K562 (cell line): Measurements from ENCODE around the gene HPRT1. TPM values are rescaled to one million over a fixed set of nuclear protein-coding genes. Genes with fewer than 3 reads are reported as not detected.

Source experiments
- BMI1 ChIP-seq: fragments of 150-350 bp; IDR thresholded peaks from 2 replicates; pipeline ENCODE4 v1.6.1; 2014; ENCODE audit warnings: low read length
- CBFB ChIP-seq: sonication (generic); formaldehyde crosslinking; IDR thresholded peaks from 2 replicates; pipeline ENCODE4 v1.4.0; 2020; ENCODE audit warnings: mild to moderate bottlenecking, missing genetic modification reagents
- CREM ChIP-seq: IDR thresholded peaks from 2 replicates; pipeline ENCODE4 v1.6.1; 2014; ENCODE audit warnings: antibody characterized with exemption, low read depth
- SOX6 ChIP-seq: fragments of 450-650 bp; IDR thresholded peaks from 2 replicates; pipeline ENCODE4 v1.6.1; 2014; ENCODE audit warnings: mild to moderate bottlenecking
- polyA plus RNA-seq, 8 experiments: library from polyadenylated mRNA; depleted of rRNA in 4 of 8; stranded (reverse) in 5 of 8; unstranded in 3 of 8; fragments of >200 nt; fragmentation: Nextera tagmentation in 2 of 8; fragmentation: Illumina TruSeq in 1 of 8; extraction: Ambion mirVana in 2 of 8; extraction: Trizol in 1 of 8; gene quantifications; 2 replicates each; pipeline versions ENCODE4 v1.2.1 to v1.2.3, GENCODE V29; 2011 to 2014; ENCODE audit warnings: inconsistent platforms in 1 of 8, missing spikeins in 1 of 8
- total RNA-seq, 7 experiments: library from RNA; depleted of rRNA in 6 of 7; stranded (reverse); fragments of >200 nt in 6 of 7; fragmentation: Illumina TruSeq in 2 of 7; extraction: Trizol in 2 of 7; gene quantifications; 2 replicates each; pipeline versions ENCODE4 v1.2.1 to v1.2.3, GENCODE V29; 2011 to 2021; ENCODE audit warnings: low replicate concordance in 1 of 7
- TF ChIP-seq, protein P1 (sequence below): sonication (generic); formaldehyde crosslinking; IDR thresholded peaks from 2 replicates; pipeline ENCODE4 v1.8.0; 2022; ENCODE audit warnings: mild to moderate bottlenecking, missing genetic modification reagents
- TF ChIP-seq, protein P2 (sequence below): fragments of 250-450 bp; sonication (Bioruptor Pico); IDR thresholded peaks from 2 replicates; pipeline ENCODE4 v1.4.0; 2020

The HPRT1 gene
- total and polyA plus RNA-seq, 9 of the 15 experiments (the other 6 are each of a cell fraction or from before 2014, with no cell fraction given), result 24.4 to 158 (median 104) TPM

DNA sequence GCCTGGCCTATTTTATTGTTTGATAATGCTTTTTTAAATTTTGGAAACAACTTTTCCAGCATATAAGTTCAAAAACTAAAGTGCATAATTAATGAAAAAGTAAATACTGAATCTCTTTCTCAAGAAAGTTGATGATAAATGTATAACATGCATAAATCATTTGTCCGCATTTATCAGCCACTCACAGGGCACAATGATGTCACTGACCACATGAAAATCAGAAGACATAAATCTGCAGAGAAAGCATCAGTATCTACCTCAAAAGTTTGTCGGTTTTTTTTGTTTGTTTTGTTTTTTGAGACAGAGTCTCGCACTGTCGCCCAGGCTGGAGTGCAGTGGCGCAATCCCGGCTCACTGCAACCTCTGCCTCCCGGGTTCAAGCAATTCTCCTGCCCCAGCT lies 5.5 kb upstream of the HPRT1 start (continued):
- TF ChIP-seq, protein P1, sequence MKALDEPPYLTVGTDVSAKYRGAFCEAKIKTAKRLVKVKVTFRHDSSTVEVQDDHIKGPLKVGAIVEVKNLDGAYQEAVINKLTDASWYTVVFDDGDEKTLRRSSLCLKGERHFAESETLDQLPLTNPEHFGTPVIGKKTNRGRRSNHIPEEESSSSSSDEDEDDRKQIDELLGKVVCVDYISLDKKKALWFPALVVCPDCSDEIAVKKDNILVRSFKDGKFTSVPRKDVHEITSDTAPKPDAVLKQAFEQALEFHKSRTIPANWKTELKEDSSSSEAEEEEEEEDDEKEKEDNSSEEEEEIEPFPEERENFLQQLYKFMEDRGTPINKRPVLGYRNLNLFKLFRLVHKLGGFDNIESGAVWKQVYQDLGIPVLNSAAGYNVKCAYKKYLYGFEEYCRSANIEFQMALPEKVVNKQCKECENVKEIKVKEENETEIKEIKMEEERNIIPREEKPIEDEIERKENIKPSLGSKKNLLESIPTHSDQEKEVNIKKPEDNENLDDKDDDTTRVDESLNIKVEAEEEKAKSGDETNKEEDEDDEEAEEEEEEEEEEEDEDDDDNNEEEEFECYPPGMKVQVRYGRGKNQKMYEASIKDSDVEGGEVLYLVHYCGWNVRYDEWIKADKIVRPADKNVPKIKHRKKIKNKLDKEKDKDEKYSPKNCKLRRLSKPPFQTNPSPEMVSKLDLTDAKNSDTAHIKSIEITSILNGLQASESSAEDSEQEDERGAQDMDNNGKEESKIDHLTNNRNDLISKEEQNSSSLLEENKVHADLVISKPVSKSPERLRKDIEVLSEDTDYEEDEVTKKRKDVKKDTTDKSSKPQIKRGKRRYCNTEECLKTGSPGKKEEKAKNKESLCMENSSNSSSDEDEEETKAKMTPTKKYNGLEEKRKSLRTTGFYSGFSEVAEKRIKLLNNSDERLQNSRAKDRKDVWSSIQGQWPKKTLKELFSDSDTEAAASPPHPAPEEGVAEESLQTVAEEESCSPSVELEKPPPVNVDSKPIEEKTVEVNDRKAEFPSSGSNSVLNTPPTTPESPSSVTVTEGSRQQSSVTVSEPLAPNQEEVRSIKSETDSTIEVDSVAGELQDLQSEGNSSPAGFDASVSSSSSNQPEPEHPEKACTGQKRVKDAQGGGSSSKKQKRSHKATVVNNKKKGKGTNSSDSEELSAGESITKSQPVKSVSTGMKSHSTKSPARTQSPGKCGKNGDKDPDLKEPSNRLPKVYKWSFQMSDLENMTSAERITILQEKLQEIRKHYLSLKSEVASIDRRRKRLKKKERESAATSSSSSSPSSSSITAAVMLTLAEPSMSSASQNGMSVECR (CRISPR knock-in tag), result no peak
- 0 out of 2 replicates have a peak, but pooled peaks have one; percentile 60 for TF ChIP-seq CREM
- TF ChIP-seq, protein P2, sequence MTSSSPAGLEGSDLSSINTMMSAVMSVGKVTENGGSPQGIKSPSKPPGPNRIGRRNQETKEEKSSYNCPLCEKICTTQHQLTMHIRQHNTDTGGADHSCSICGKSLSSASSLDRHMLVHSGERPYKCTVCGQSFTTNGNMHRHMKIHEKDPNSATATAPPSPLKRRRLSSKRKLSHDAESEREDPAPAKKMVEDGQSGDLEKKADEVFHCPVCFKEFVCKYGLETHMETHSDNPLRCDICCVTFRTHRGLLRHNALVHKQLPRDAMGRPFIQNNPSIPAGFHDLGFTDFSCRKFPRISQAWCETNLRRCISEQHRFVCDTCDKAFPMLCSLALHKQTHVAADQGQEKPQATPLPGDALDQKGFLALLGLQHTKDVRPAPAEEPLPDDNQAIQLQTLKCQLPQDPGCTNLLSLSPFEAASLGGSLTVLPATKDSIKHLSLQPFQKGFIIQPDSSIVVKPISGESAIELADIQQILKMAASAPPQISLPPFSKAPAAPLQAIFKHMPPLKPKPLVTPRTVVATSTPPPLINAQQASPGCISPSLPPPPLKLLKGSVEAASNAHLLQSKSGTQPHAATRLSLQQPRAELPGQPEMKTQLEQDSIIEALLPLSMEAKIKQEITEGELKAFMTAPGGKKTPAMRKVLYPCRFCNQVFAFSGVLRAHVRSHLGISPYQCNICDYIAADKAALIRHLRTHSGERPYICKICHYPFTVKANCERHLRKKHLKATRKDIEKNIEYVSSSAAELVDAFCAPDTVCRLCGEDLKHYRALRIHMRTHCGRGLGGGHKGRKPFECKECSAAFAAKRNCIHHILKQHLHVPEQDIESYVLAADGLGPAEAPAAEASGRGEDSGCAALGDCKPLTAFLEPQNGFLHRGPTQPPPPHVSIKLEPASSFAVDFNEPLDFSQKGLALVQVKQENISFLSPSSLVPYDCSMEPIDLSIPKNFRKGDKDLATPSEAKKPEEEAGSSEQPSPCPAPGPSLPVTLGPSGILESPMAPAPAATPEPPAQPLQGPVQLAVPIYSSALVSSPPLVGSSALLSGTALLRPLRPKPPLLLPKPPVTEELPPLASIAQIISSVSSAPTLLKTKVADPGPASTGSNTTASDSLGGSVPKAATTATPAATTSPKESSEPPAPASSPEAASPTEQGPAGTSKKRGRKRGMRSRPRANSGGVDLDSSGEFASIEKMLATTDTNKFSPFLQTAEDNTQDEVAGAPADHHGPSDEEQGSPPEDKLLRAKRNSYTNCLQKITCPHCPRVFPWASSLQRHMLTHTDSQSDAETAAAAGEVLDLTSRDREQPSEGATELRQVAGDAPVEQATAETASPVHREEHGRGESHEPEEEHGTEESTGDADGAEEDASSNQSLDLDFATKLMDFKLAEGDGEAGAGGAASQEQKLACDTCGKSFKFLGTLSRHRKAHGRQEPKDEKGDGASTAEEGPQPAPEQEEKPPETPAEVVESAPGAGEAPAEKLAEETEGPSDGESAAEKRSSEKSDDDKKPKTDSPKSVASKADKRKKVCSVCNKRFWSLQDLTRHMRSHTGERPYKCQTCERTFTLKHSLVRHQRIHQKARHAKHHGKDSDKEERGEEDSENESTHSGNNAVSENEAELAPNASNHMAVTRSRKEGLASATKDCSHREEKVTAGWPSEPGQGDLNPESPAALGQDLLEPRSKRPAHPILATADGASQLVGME (CRISPR knock-in tag), result no peak
- no peak for TF ChIP-seq CBFB (CRISPR knock-in tag)
- 0 out of 2 replicates have a peak, but pooled peaks have one; percentile 17 for TF ChIP-seq SOX6
- TF ChIP-seq BMI1, result no peak
